GM12878 (cell line): ENCODE measurements around the gene DNMT3A. TPM values are rescaled to one million over a fixed set of nuclear protein-coding genes. Genes with fewer than 3 reads are reported as not detected.

Experiments
- CREB1 ChIP-seq: IDR thresholded peaks from 2 replicates; pipeline ENCODE4 v1.6.1; 2012; ENCODE audit warnings: low read depth, mild to moderate bottlenecking, inconsistent platforms
- FOXK2 ChIP-seq: fragments of 450-650 bp; IDR thresholded peaks from 2 replicates; pipeline ENCODE4 v1.6.1; 2017; ENCODE audit warnings: mild to moderate bottlenecking, moderate library complexity
- HDAC2 ChIP-seq: fragments of 200-600 bp; sonication (generic); IDR thresholded peaks from 2 replicates; pipeline ENCODE4 v1.6.1; 2017
- IRF4 ChIP-seq: IDR thresholded peaks from 2 replicates; pipeline ENCODE4 v1.6.1; 2011; ENCODE audit warnings: low read depth, low read length
- MXI1 ChIP-seq: fragments of 150-350 bp; IDR thresholded peaks from 2 replicates; pipeline ENCODE4 v1.6.1; 2011; ENCODE audit warnings: low read depth, mild to moderate bottlenecking, inconsistent platforms, low read length, improper control_type of control experiment
- MYB ChIP-seq: fragments of 150-350 bp; IDR thresholded peaks from 2 replicates; pipeline ENCODE4 v1.6.1; 2014; ENCODE audit warnings: mild to moderate bottlenecking, low read depth, low read length, borderline replicate concordance
- NRF1 ChIP-seq: conservative IDR thresholded peaks from 2 replicates; pipeline ENCODE4 v1.6.1; 2011; ENCODE audit warnings: mild to moderate bottlenecking, low read depth, low read length, improper control_type of control experiment
- PBX3 ChIP-seq: IDR thresholded peaks from 2 replicates; pipeline ENCODE4 v1.6.1; 2011; ENCODE audit warnings: mild to moderate bottlenecking, low read depth, low read length, moderate library complexity; ENCODE audit not compliant: insufficient replicate concordance
- PKNOX1 ChIP-seq: fragments of 450-650 bp; IDR thresholded peaks from 2 replicates; pipeline ENCODE4 v1.6.1; 2016; ENCODE audit warnings: mild to moderate bottlenecking
- POLR2A ChIP-seq: IDR thresholded peaks from 2 replicates; pipeline ENCODE4 v1.6.1; 2011; ENCODE audit warnings: low read depth, mild to moderate bottlenecking, low read length
- RELB ChIP-seq: fragments of 450-650 bp; IDR thresholded peaks from 2 replicates; pipeline ENCODE4 v1.6.1; 2017; ENCODE audit warnings: low read depth, mild to moderate bottlenecking, moderate library complexity
- SMAD5 ChIP-seq: IDR thresholded peaks from 2 replicates; pipeline ENCODE4 v1.6.1; 2016; ENCODE audit warnings: antibody characterized with exemption, low read depth
- SREBF1 ChIP-seq: IDR thresholded peaks from 2 replicates; pipeline ENCODE4 v1.6.1; 2012; ENCODE audit warnings: mild to moderate bottlenecking, low read length
- SRF ChIP-seq, 2 experiments: IDR thresholded peaks; 2 replicates each; pipeline ENCODE4 v1.6.1; 2011; ENCODE audit warnings: low read depth in 2 of 2, low read length in 2 of 2, mild to moderate bottlenecking in 1 of 2, moderate library complexity in 1 of 2
- SUPT20H ChIP-seq: IDR thresholded peaks from 2 replicates; pipeline ENCODE4 v1.6.1; 2011; ENCODE audit warnings: low read depth, mild to moderate bottlenecking, low read length, moderate library complexity, borderline replicate concordance; ENCODE audit not compliant: control insufficient read depth
- TAF1 ChIP-seq: IDR thresholded peaks from 2 replicates; pipeline ENCODE4 v1.6.1; 2011; ENCODE audit warnings: mild to moderate bottlenecking, low read depth, low read length, borderline replicate concordance
- ZBTB11 ChIP-seq: fragments of 450-650 bp; formaldehyde crosslinking; IDR thresholded peaks from 2 replicates; pipeline ENCODE4 v1.5.0; 2022; ENCODE audit warnings: mild to moderate bottlenecking, missing genetic modification characterization
- polyA plus RNA-seq, 11 experiments: library from polyadenylated mRNA; depleted of rRNA in 4 of 11; unstranded in 6 of 11; stranded (reverse) in 5 of 11; fragments of >200 nt; fragmentation: Nextera tagmentation in 4 of 11; fragmentation: Illumina TruSeq in 1 of 11; extraction: Ambion mirVana in 4 of 11; extraction: Trizol in 1 of 11; gene quantifications; 1 replicate in 1 of 11; 2 replicates in 10 of 11; pipeline versions ENCODE4 v1.2.1 to v1.2.3, GENCODE V29; 2011 to 2016; ENCODE audit warnings: inconsistent platforms in 2 of 11, missing spikeins in 2 of 11, low read depth in 1 of 11
- total RNA-seq, 4 experiments: library from RNA; depleted of rRNA in 3 of 4; stranded (reverse); fragments of >200 nt in 3 of 4; fragmentation: Illumina TruSeq in 1 of 4; extraction: Trizol in 1 of 4; gene quantifications; 2 replicates each; pipeline versions ENCODE4 v1.2.1 to v1.2.3, GENCODE V29; 2013 to 2021
- TF ChIP-seq, protein P1 (sequence below): fragments of 450-650 bp; IDR thresholded peaks from 2 replicates; pipeline ENCODE4 v1.6.1; 2017; ENCODE audit warnings: mild to moderate bottlenecking, moderate library complexity
- TF ChIP-seq, protein P2 (sequence below): IDR thresholded peaks from 2 replicates; pipeline ENCODE4 v1.6.1; 2011; ENCODE audit warnings: low read depth, mild to moderate bottlenecking, low read length, moderate library complexity, borderline replicate concordance; ENCODE audit errors: extremely low read depth

The DNMT3A gene
- total and polyA plus RNA-seq, 10 of the 15 experiments (the other 5 are each of a cell fraction or from before 2014, with no cell fraction given) = 7.4 to 51.6 (median 17.4) TPM

- TF ChIP-seq SRF (IDR thresholded peaks at IDR 0.05; ENCODE audit: low read depth in 2 of 2, low read length in 2 of 2) = no peak
- TF ChIP-seq SUPT20H = no peak
- TF ChIP-seq SREBF1 = no peak
- TF ChIP-seq FOXK2 = no peak
- no peak; the same call in 1 of the 2 replicates for TF ChIP-seq RELB
- peak; percentile 48; the same call in 1 of the 2 replicates for TF ChIP-seq IRF4
- 0 out of 2 replicates have a peak, but pooled peaks have one; percentile 36 for TF ChIP-seq MYB
- TF ChIP-seq, protein P1, sequence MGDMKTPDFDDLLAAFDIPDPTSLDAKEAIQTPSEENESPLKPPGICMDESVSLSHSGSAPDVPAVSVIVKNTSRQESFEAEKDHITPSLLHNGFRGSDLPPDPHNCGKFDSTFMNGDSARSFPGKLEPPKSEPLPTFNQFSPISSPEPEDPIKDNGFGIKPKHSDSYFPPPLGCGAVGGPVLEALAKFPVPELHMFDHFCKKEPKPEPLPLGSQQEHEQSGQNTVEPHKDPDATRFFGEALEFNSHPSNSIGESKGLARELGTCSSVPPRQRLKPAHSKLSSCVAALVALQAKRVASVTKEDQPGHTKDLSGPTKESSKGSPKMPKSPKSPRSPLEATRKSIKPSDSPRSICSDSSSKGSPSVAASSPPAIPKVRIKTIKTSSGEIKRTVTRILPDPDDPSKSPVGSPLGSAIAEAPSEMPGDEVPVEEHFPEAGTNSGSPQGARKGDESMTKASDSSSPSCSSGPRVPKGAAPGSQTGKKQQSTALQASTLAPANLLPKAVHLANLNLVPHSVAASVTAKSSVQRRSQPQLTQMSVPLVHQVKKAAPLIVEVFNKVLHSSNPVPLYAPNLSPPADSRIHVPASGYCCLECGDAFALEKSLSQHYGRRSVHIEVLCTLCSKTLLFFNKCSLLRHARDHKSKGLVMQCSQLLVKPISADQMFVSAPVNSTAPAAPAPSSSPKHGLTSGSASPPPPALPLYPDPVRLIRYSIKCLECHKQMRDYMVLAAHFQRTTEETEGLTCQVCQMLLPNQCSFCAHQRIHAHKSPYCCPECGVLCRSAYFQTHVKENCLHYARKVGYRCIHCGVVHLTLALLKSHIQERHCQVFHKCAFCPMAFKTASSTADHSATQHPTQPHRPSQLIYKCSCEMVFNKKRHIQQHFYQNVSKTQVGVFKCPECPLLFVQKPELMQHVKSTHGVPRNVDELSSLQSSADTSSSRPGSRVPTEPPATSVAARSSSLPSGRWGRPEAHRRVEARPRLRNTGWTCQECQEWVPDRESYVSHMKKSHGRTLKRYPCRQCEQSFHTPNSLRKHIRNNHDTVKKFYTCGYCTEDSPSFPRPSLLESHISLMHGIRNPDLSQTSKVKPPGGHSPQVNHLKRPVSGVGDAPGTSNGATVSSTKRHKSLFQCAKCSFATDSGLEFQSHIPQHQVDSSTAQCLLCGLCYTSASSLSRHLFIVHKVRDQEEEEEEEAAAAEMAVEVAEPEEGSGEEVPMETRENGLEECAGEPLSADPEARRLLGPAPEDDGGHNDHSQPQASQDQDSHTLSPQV = no peak
- peak; percentile 87 for TF ChIP-seq POLR2A
- TF ChIP-seq ZBTB11 (CRISPR knock-in tag) = no peak
- TF ChIP-seq, protein P2, sequence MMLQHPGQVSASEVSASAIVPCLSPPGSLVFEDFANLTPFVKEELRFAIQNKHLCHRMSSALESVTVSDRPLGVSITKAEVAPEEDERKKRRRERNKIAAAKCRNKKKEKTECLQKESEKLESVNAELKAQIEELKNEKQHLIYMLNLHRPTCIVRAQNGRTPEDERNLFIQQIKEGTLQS = no peak
- TF ChIP-seq SMAD5 = peak; percentile 85
- peak; percentile 65; the same call in 1 of the 2 replicates for TF ChIP-seq PKNOX1
- peak; percentile 79; the same call in 1 of the 2 replicates for TF ChIP-seq CREB1
- TF ChIP-seq PBX3 = no peak
- TF ChIP-seq TAF1 = peak; percentile 90
- peak; percentile 38; the same call in 1 of the 2 replicates for TF ChIP-seq NRF1
- 0 out of 2 replicates have a peak, but pooled peaks have one; percentile 17 for TF ChIP-seq MXI1
- no peak for TF ChIP-seq HDAC2
These were observed 20.3 kb upstream of the DNMT3A start (continued) for GRCh38 chr2:25362049-25362433.
